HFF-Myc (cell line): ENCODE results near the gene MYOM3.

ENCODE experiments used
- DNase-seq: peaks from one replicate; pipeline ENCODE4 v3.0.0-alpha.2; 2011; ENCODE audit warnings: low read depth; ENCODE audit errors: extremely low read depth
- H3K4me3 ChIP-seq: replicated peaks from 2 replicates; pipeline ENCODE4 v1.5.1; 2011; ENCODE audit warnings: low read depth, mild to moderate bottlenecking, control low read depth, low read length
- TF ChIP-seq, protein P1 (sequence below): IDR thresholded peaks from 2 replicates; pipeline ENCODE4 v1.5.1; 2012; ENCODE audit warnings: mild to moderate bottlenecking, low read depth, low read length, control low read depth; ENCODE audit errors: missing control alignments

The MYOM3 gene

DNA sequence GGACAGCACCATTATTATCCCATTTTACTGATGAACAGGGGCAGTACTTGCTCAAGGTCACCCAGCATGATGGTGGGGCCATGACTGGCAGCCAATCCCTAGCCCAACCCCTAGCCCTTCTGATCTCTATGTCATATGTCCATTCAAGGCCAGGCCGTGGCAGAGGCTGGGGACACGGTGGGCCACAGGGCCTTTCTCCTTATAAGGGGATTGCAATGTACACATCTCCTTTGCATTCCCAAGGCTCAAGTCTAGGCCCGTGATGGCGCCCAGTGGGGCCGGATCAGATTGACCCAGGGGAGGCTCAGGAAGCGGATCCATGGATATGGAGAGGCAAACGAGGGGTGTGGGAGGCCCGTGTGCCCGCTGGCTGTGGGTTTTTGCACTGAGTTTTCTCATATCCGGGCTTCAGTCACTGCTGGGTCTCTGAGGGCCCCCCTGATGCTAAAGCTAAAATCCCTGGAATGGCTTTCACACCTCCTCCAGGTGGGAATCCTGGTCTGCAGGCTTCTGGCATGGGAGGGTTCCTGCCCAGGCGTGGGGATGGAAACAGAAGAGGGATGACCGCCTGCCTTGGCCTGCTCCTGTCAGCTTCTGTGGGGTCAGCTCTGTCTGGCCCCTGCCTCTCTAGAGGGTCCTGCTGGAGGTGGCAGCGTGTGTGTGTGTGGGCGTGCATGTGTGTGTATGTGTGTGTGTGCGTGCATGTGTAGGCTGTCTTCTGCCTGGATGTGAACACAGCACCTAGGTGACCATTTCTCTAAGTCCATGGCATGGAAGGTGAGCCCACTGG lies 2.1 kb downstream of the MYOM3 start:
- DNase-seq, result no peak
- TF ChIP-seq, protein P1, sequence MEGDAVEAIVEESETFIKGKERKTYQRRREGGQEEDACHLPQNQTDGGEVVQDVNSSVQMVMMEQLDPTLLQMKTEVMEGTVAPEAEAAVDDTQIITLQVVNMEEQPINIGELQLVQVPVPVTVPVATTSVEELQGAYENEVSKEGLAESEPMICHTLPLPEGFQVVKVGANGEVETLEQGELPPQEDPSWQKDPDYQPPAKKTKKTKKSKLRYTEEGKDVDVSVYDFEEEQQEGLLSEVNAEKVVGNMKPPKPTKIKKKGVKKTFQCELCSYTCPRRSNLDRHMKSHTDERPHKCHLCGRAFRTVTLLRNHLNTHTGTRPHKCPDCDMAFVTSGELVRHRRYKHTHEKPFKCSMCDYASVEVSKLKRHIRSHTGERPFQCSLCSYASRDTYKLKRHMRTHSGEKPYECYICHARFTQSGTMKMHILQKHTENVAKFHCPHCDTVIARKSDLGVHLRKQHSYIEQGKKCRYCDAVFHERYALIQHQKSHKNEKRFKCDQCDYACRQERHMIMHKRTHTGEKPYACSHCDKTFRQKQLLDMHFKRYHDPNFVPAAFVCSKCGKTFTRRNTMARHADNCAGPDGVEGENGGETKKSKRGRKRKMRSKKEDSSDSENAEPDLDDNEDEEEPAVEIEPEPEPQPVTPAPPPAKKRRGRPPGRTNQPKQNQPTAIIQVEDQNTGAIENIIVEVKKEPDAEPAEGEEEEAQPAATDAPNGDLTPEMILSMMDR, result no peak
- H3K4me3 ChIP-seq, result no peak overlapping the region

DNA sequence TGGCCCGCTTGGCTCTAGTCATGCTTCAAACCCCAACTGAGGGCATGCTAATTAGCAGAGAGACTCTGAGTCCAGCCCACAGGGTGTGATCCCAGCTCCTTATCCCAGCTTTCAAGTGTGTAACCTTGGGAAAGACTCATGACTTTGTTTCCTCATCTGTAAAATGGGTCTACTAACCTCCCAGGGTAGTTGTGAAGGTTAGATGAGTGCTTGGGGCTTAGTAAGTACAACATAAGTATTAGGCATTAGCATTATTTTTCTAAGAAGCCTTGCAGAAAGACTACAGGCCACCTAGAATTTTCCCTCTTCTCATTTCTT lies 2.8 kb downstream of the MYOM3 start:
- no peak for DNase-seq
- TF ChIP-seq, protein P1, result no peak
- no peak overlapping the region for H3K4me3 ChIP-seq

DNA sequence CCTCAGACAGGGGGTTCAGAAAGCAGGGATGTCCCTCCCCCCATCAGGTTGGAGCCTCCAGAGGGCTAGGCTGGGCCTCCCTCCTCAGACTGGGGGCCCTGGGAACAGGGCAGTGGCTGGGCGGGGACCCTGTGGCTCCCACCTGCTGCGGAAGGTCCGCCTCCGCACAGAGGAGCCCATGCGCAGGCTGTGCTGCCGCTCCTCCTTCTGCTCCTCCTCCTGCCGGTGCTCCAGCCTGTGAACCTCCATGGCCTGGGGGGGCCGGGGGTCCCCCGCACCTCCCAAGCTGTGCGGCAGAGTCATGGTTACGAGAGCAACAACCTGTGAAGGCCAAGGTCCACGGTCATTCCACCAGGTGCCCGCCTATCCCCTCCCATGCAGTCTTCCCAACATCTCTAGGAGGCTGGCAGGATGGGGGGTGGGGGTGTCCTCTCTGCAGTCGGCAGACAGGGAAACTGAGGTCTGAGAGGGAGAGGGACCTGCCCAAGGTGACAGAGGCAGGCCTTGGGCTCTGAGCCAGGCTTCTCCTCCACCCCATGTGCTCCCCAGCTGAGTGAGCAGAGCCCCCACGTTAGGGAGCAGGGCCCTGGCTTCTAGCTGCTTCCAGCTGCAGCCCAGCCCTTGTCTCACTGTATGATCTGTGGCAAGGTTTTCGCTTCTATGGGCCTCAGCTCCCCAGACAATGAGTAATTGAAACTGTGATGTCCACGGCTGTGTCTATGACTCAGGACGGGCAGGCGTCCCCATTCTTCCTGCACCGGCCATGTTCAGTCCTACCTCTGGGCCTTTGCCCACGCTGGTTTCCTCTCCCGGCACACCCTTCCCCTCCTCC lies 3.4 kb downstream of the MYOM3 start:
- DNase-seq, result peak; percentile 31
- TF ChIP-seq, protein P1, result no peak
- no peak overlapping the region for H3K4me3 ChIP-seq

DNA sequence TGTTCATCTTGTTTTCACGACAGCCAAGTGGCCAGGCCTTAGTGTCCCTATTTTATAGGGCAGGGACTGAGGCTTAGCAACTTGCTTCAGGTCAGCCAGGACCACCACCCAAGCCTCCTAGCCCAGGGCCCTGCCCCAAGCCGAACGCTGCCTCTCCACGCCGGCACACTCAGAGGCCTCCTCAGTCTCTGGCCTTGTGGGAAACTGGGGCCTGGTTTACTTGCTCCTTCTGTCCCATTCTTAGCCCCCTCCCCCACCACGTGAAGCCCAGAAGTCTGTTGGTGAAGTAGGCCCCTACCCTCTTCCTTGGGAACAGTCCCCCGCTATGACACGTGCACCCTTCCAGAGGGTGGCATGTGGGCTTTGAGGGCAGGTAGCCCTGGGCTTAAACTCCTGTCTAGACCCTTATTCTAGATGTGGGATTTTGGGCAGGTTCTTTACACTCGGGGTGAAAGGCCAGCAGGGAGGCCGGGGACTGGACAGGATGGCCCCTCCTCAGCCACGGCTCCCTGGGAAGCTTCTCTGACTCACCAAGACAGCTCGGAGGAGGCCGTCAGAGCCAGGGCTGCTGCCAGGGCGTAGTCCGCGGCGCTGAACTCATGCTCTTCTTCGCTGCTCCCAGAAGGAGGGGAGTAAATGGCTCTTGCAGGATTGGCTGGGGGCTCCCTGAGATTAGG lies 4.3 kb downstream of the MYOM3 start:
- TF ChIP-seq, protein P1, result no peak
- DNase-seq, result no peak
- no peak overlapping the region for H3K4me3 ChIP-seq

DNA sequence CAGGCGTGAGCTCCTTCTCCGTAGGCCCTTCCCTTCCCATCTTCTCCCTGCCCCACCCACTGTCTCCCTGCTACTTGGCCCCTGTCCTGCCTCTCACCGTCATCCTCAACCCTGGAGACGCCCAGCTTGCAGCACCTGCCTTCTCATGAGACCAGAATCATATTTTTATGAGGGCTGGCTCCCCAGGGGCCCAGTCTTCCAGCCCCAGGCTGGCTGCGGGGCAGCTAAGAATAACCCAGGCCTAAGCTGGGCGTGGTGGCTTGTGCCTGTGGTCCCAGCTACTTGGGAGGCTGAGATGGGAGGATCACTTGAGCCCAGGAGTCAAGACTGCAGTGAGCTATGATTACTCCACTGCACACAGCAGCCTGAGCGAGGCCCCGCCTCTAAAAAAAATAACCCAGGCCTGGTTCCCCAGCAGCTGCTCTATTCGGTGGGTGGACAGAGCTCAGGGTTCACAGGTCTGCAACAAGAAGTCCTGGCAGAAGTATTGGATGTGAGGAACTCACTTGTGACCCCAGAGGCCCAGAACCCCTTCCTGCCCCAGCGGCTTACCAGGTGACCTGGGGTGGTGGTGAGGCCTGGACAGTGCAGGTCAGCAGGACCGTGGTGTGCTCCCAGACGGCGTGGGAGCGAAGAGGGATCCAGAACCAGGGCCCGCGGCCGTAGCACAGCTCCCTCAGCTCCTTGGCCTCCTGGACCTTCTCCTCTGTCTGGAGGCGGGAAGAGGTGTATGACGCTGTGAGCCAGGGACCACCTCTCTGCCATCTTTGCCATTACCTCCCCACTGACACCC lies 6.4 kb downstream of the MYOM3 start:
- TF ChIP-seq, protein P1, result no peak
- no peak for DNase-seq
- no peak overlapping the region for H3K4me3 ChIP-seq

DNA sequence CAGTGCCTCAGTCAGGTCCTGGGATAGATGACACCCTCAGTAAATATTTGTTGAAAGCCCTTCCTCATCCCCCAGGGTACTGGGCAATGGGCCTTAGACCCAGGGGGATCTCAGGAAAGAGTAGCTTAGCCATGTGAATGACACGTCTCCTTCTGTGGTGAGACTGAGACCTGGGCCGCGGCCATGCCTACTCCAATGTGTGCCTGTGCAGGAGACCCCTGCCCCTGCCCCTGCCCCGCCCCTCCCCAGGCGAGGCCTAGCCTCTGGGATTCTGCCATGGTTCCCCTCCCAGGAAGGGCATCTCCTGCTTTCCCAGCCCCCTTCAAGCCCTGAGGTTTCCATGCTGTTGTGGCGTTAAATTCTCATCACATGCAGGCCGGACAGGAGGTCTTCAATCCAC lies 7.1 kb downstream of the MYOM3 start:
- no peak overlapping the region for H3K4me3 ChIP-seq
- TF ChIP-seq, protein P1, result no peak
- no peak for DNase-seq
